Motor neuron (in vitro differentiated cells): ENCODE data around the gene PNPLA6. TPM values are rescaled to one million over a fixed set of nuclear protein-coding genes. Genes with fewer than 3 reads are reported as not detected.

Experiments
- ATAC-seq, 8 experiments: fragments of 200-7000 bp; cut with Tn5 transposase; replicated peaks in 6 of 8; 2 replicates each; pipeline ENCODE4 v1.8.0; 2021; ENCODE audit warnings: mild to moderate bottlenecking in 8 of 8, moderate library complexity in 8 of 8
- H3K27ac ChIP-seq, 2 donors: fragments of 250-450 bp; sonication (Bioruptor Pico); 2 replicates each; pipeline ENCODE4 v1.9.0; 2021; ENCODE audit warnings: antibody characterized with exemption in 2 of 2, mild to moderate bottlenecking in 2 of 2, moderate library complexity in 1 of 2
- H3K4me1 ChIP-seq, 2 donors: fragments of 250-450 bp; sonication (Bioruptor Pico); replicated peaks in 1 of 2; 2 replicates each; pipeline ENCODE4 v1.6.1; 2021; ENCODE audit warnings: antibody characterized with exemption in 2 of 2, mild to moderate bottlenecking in 2 of 2, moderate library complexity in 1 of 2
- H3K4me3 ChIP-seq, 5 donors: fragments of 250-450 bp; sonication (Bioruptor Pico); 2 replicates each; pipeline ENCODE4 v1.9.0; 2021; ENCODE audit warnings: antibody characterized with exemption in 5 of 5, mild to moderate bottlenecking in 5 of 5, moderate library complexity in 4 of 5
- WGBS, 10 experiments: fragments of 450-650 bp; shearing (Covaris generic); methylation state at CpG; one replicate each; pipeline ENCODE4 v1.0.0; 2022; 5-methylcytosine and 5-hydroxymethylcytosine counted together
- in situ Hi-C, 9 experiments: fragments of 400-800 bp; cut with MboI; loops; one replicate each; pipeline ENCODE4 v1.15.0; 2021; ENCODE audit warnings: low sequenced_read_pairs in 9 of 9, low pct_unique_long_range_greater_than_20kb in 2 of 9; ENCODE audit not compliant: unreplicated experiment in 9 of 9
- total RNA-seq, 8 experiments: library from RNA; unstranded; fragments of 300-600 nt; gene quantifications; 2 replicates each; pipeline versions ENCODE4 v1.2.3 to v1.2.4, GENCODE V29; 2022

The PNPLA6 gene
- total RNA-seq, 8 experiments from 2014 or later: 38.4 to 75.7 (median 49.0) TPM

GRCh38 chr19:7579182-7579581 lies 43.7 kb downstream of the PNPLA6 start:
- in situ Hi-C loops: loop anchor here in 2 of 9 experiments (25.0 kb wide), 2 partner anchors 208 to 233 kb away; no protein-coding TSS in a partner anchor
- Histone ChIP-seq H3K4me3 (no peak overlapping the region), H3K4me1 (no peaks in the 10 kb centered on the region), H3K27ac (no peak overlapping the region)
- no peak for ATAC-seq
- 43 to 60% (median 45%) methylated on average over 1 to 6 of the region's 6 CpGs; no CpG with 5 or more reads in 5 of the 10 experiments for WGBS, 10 experiments

- 0 to 100% (median 35%) methylated on average over 1 to 9 of the region's 11 CpGs; no CpG with 5 or more reads in 1 of the 10 experiments for WGBS, 10 experiments
- Histone ChIP-seq H3K27ac (no peak overlapping the region), H3K4me1 (no peaks in the 10 kb centered on the region), H3K4me3 (no peak overlapping the region)
- no peak for ATAC-seq
- in situ Hi-C loops: loop anchor here in 2 of 9 experiments (25.0 kb wide), 2 partner anchors 205 to 230 kb away; no protein-coding TSS in a partner anchor
These were observed 46.9 kb downstream of the PNPLA6 start for GRCh38 chr19:7582446-7582845.

GRCh38 chr19:7589822-7590221 lies 54.3 kb downstream of the PNPLA6 start:
- ATAC-seq: no peak
- no peaks in the 10 kb centered on the region for H3K4me1 ChIP-seq
- no peak overlapping the region for H3K4me3 ChIP-seq
- 17 to 100% (median 75%) methylated on average over 1 to 7 of the region's 7 CpGs; no CpG with 5 or more reads in 3 of the 10 experiments for WGBS, 10 experiments
- in situ Hi-C loops: loop anchor here in 2 of 9 experiments (25.0 kb wide), 2 partner anchors 197 to 222 kb away; no protein-coding TSS in a partner anchor
- H3K27ac ChIP-seq: no peak overlapping the region

GRCh38 chr19:7590256-7590655 lies 54.7 kb downstream of the PNPLA6 start:
- peak in 3 of 8 experiments; percentile 22 to 64 (median 61) for ATAC-seq
- 61% methylated on average over 2 of the region's 8 CpGs; no CpG with 5 or more reads in 9 of the 10 experiments for WGBS, 10 experiments
- no peak overlapping the region for H3K27ac ChIP-seq
- in situ Hi-C loops: loop anchor here in 2 of 9 experiments (25.0 kb wide), 2 partner anchors 197 to 222 kb away; no protein-coding TSS in a partner anchor
- no peaks in the 10 kb centered on the region for H3K4me1 ChIP-seq
- H3K4me3 ChIP-seq: no peak overlapping the region

- Histone ChIP-seq H3K4me1 (peaks cover 0 to 8% of the 10 kb centered on the region in 2 donors), H3K4me3 (peak within 1 kb of the TSS; percentile 41 to 66 (median 50)), H3K27ac (no peak within 1 kb of the TSS)
- in situ Hi-C loops: loop anchor here in 2 of 9 experiments (25.0 kb wide), 2 partner anchors 192 to 217 kb away; no protein-coding TSS in a partner anchor
- ATAC-seq: peak; percentile 79 to 95 (median 92)
- WGBS, 10 experiments: 0% methylated on average over 2 to 6 of the region's 78 CpGs; no CpG with 5 or more reads in 8 of the 10 experiments
These were observed 60.1 kb downstream of the PNPLA6 start, which contains the start of gene CAMSAP3 for GRCh38 chr19:7595466-7596133. TSS of gene CAMSAP3 (plus strand) at chr19:7595863. CDS start at chr19:7596003, 140 bp downstream.

GRCh38 chr19:7596211-7596937 lies 60.9 kb downstream of the PNPLA6 start:
- no peak overlapping the region for H3K27ac ChIP-seq
- 0 to 17% (median 7%) methylated on average over 2 to 4 of the region's 70 CpGs; no CpG with 5 or more reads in 7 of the 10 experiments for WGBS, 10 experiments
- peak in 3 of 8 experiments; percentile 2 to 5 (median 3) for ATAC-seq

GRCh38 chr19:7597689-7598088 lies 62.2 kb downstream of the PNPLA6 start:
- ATAC-seq: no peak
- H3K27ac ChIP-seq: no peak overlapping the region
- in situ Hi-C loops: loop anchor here in 2 of 9 experiments (25.0 kb wide), 2 partner anchors 190 to 215 kb away; no protein-coding TSS in a partner anchor
- 0 to 100% (median 61%) methylated on average over 1 to 7 of the region's 9 CpGs; no CpG with 5 or more reads in 2 of the 10 experiments for WGBS, 10 experiments
- peaks cover 0 to 8% of the 10 kb centered on the region in 2 donors for H3K4me1 ChIP-seq
- H3K4me3 ChIP-seq: no peak overlapping the region

More at GRCh38 chr19:7596211-7596937, 60.9 kb downstream of the PNPLA6 start:
- Histone ChIP-seq H3K4me3 (peak overlapping the region; percentile 41 to 66 (median 50)), H3K4me1 (peaks cover 0 to 8% of the 10 kb centered on the region in 2 donors)
- in situ Hi-C loops: loop anchor here in 2 of 9 experiments (25.0 kb wide), 2 partner anchors 191 to 216 kb away; no protein-coding TSS in a partner anchor

GRCh38 chr19:7598180-7598579 lies 62.7 kb downstream of the PNPLA6 start:
- Histone ChIP-seq H3K4me1 (peaks cover 0 to 8% of the 10 kb centered on the region in 2 donors), H3K27ac (no peak overlapping the region), H3K4me3 (no peak overlapping the region)
- 40 to 81% (median 53%) methylated on average over 1 to 5 of the region's 6 CpGs; no CpG with 5 or more reads in 5 of the 10 experiments for WGBS, 10 experiments
- no peak for ATAC-seq
- in situ Hi-C loops: loop anchor here in 2 of 9 experiments (25.0 kb wide), 2 partner anchors 189 to 214 kb away; no protein-coding TSS in a partner anchor

- ATAC-seq: no peak
- Histone ChIP-seq H3K4me3 (no peak overlapping the region), H3K27ac (no peak overlapping the region), H3K4me1 (peaks cover 0 to 8% of the 10 kb centered on the region in 2 donors)
- in situ Hi-C loops: no loop called here
These were observed 65.2 kb downstream of the PNPLA6 start for GRCh38 chr19:7600721-7601120.

GRCh38 chr19:7602240-7602934 lies 66.9 kb downstream of the PNPLA6 start:
- in situ Hi-C loops: no loop called here
- 17 to 100% (median 64%) methylated on average over 1 to 4 of the region's 15 CpGs; no CpG with 5 or more reads in 4 of the 10 experiments for WGBS, 10 experiments
- Histone ChIP-seq H3K4me3 (no peak overlapping the region), H3K4me1 (no peaks in the 10 kb centered on the region), H3K27ac (no peak overlapping the region)
- peak in 1 of 8 experiments; percentile 30 for ATAC-seq

- Histone ChIP-seq H3K27ac (no peak overlapping the region), H3K4me1 (no peaks in the 10 kb centered on the region), H3K4me3 (no peak overlapping the region)
- in situ Hi-C loops: no loop called here
- no peak for ATAC-seq
- 39 to 100% (median 83%) methylated on average over 1 to 7 of the region's 11 CpGs for WGBS, 10 experiments
These were observed 67.5 kb downstream of the PNPLA6 start for GRCh38 chr19:7602935-7603497.

- 66 to 85% (median 77%) methylated on average over 1 to 6 of the region's 9 CpGs; no CpG with 5 or more reads in 4 of the 10 experiments for WGBS, 10 experiments
- ATAC-seq: no peak
These were observed 68.4 kb downstream of the PNPLA6 start for GRCh38 chr19:7603919-7604318.

More at GRCh38 chr19:7603919-7604318, 68.4 kb downstream of the PNPLA6 start:
- in situ Hi-C loops: no loop called here
- no peaks in the 10 kb centered on the region for H3K4me1 ChIP-seq
- no peak overlapping the region for H3K4me3 ChIP-seq
- no peak overlapping the region for H3K27ac ChIP-seq
